NCI-H748 (cell line): ENCODE data around the gene U2AF2.
A peak's percentile ranks its signal among the peaks of the same experiment; 100 is the strongest.

Experiments
- DNase-seq: peaks from one replicate; lab custom pipeline; 2025; ENCODE audit not compliant: unreplicated experiment; lab: John Stamatoyannopoulos, UW

U2AF2 gene

GRCh38 chr19:55687281-55688201, 32.7 kb downstream of the U2AF2 start:
- DNase-seq, result no peak

- peak; percentile 73 for DNase-seq
Observed at GRCh38 chr19:55688422-55689218, 33.8 kb downstream of the U2AF2 start.

- no peak for DNase-seq
Observed at GRCh38 chr19:55689411-55690108, 34.7 kb downstream of the U2AF2 start.

- DNase-seq, result no peak
Observed at GRCh38 chr19:55690109-55690768, 35.4 kb downstream of the U2AF2 start.

- DNase-seq, result no peak
Observed at GRCh38 chr19:55690769-55691545, 36.1 kb downstream of the U2AF2 start.

- DNase-seq, result no peak
Observed at GRCh38 chr19:55691561-55692481, 37.0 kb downstream of the U2AF2 start.

- no peak for DNase-seq
Observed at GRCh38 chr19:55692681-55693081, 37.8 kb downstream of the U2AF2 start.

- DNase-seq, result no peak
Observed at GRCh38 chr19:55693336-55693974, 38.6 kb downstream of the U2AF2 start.

- no peak for DNase-seq
Observed at GRCh38 chr19:55694241-55694655, 39.4 kb downstream of the U2AF2 start.

GRCh38 chr19:55694656-55695491, 40.0 kb downstream of the U2AF2 start:
- DNase-seq, result no peak

GRCh38 chr19:55695511-55696290, 40.9 kb downstream of the U2AF2 start:
- DNase-seq, result no peak

GRCh38 chr19:55696301-55697068, 41.6 kb downstream of the U2AF2 start:
- no peak for DNase-seq

GRCh38 chr19:55697069-55697440, 42.2 kb downstream of the U2AF2 start:
- no peak for DNase-seq

- DNase-seq, result no peak
Observed at GRCh38 chr19:55697698-55698097, 42.9 kb downstream of the U2AF2 start.

GRCh38 chr19:55698256-55698655, 43.4 kb downstream of the U2AF2 start:
- no peak for DNase-seq

GRCh38 chr19:55699221-55699620, 44.4 kb downstream of the U2AF2 start:
- DNase-seq, result no peak
